ENCODE measurements around the gene DIAPH3.
A peak's percentile ranks its signal among the peaks of the same experiment; 100 is the strongest.

DIAPH3 gene

DNA sequence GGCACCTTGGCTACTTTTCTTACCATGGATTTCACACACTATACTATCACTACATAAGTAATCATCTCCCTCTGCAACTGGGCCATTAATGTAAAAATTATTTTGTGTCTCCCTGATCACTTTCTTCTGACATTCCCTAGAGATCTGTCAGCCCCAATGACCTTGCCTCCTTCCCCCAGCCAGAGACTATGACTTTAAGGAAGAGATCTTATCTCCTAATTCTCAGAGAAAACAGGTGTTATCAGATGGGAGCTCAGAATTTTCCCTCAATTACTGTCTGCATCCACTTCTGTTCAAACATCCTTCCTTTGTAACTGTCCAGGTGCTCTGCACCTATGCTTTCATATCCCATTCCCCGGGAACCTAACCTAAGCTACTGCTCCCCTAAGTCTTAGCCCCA is 397.5 kb downstream of the DIAPH3 start:
- no peak for DNase-seq

DNA sequence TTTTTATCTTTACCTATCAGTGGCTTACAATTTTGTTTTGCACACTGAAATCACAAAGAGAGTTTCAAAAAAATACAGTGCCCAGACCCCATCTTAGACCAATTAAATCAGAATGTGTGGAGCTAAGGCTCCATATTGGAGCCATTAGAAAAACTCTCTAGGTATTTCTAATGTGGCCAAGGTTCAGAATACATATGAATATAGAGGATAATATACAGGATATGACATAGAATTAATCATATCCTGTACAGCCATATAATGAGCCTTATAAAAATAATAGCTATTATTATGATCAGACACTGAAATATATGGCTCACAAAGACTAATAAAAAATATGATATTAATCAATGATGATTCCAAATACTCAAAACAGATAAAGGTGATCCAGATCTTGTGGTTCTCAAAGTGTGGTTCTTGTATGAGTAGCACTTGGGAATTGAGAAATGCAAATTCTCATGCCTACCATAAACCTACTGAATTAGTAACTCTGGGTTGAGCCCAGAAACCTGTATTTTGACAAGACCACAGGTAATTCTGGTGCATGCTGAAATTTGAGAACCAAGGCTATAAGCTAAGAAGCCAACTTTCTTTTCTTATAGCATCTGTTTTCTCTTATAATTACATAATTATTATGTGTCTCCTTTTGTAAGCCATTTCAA is 408.0 kb downstream of the DIAPH3 start:
- DNase-seq: peak; percentile 46

DNA sequence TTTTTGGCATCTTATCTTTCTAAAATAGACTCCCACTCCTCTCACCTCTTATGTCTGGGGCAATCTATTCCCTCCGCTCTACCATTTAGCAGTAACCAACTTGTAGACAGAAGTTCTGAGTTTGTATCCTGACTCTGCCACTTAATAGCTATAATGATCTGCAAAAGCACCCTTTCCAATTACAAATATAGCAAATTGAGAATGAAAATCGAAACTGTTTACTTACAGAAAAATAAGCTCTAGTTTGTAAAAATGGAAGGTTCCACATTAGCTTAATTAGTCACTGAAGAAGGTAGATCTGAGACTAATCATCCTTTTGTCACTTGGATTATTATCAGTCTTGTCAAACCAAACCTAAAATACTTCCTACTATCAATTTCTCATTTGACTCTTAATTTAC is 409.3 kb downstream of the DIAPH3 start:
- no peak for DNase-seq

DNA sequence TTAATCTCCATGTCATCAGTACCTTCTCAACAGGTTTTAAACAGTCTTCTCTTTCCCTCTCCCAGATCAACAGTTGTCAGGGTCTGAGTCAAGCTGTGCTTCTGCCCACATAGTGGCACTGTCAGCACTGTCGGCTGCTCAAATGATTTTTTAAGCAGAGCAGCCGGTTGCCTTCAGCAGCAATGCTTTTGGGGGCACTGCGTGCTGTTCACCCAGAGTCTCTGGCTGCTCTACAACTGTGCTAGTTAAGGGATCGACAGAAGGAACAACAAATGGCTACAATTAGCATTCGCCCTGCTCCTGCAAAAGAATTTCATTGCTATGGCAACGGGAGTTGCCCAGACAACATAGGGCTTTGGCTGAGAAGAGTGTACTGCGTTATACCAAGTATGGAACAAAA is 412.9 kb downstream of the DIAPH3 start:
- peak; percentile 78 for DNase-seq

DNA sequence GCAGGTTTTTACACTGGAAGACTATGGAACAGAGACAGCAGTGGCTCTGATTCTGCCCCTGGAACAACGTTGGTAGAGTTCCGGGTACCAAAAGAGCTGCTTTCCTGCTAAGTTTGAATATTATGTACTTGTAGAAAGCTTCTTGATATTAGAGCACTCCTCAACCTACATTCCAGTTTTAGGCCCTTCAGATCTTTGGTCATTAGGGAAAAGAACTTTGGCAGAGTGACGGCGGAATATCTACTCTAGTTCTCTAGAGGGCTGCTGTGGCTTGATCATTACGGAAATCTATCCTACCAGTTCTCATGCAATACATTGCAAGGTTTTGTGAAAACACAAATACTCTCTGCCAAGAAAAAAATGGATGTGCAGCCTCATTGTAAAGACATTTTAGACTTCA is 415.7 kb downstream of the DIAPH3 start:
- DNase-seq: no peak

DNA sequence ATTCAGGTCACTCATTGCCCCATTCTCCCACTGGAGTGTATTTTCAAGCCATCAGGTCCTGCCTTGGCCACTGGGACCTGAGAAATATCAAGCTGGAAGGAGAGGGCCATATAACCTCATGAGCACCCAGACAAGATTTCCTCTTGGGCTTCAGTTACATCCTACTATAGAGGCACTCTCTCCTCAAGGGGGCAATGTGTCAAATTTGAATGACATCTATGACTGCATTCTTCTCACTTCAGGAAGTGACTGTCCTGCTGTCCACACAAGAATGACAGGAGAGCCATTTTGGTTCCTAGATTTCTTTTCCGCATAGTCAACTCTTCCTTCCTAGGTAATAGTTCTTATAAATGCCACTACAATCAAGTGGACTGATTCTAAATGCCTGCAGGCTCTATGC is 416.2 kb downstream of the DIAPH3 start:
- no peak for DNase-seq

DNA sequence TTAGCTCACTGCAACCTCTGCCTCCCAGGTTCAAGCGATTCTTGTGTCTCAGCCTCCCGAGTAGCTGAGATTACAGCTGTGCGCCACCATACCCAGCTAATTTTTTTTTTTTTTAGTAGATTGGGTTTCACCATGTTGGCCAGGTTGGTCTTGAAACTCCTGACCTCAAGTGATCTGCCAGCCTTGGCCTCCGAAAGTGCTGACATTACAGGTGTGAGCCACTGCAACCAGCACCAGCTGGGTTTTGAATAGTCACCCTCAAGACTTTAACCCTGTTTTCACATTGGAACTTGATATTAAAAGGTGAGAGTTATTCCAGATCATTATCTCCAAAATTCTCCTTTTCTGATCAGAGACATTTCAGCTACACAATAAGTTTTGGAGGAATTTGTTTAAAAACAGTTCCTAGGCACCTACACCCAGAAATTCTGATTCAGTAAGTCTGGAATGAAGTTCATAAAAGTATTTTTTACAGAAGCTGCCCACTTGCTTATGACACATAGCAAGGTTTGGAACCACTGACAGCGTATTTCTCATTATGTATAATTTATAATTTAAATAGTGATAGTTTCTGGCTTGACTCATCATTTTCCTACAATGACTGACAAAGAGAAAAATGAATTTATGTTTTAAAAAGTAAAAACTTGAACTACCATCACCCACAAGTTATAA is 417.3 kb downstream of the DIAPH3 start:
- DNase-seq: peak; percentile 79

DNA sequence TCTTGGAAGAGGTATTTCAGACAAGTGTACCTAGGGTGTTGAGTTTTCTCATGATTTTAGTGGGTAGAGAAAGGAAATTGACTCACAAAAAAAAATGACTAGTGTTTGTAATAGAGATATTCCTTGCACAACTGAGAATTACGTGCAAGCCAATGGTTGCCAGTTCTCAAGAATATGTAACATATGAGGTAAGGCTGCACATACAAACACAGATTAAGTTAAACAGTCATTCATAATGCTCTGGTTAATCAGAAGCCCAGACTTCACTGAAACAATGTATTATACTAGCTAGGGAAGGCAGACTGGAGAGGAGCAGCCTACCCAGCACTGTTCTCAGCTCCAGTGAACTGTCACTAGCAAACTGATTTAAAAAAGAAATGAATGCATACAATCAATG is 418.3 kb downstream of the DIAPH3 start:
- peak; percentile 58 for DNase-seq

DNA sequence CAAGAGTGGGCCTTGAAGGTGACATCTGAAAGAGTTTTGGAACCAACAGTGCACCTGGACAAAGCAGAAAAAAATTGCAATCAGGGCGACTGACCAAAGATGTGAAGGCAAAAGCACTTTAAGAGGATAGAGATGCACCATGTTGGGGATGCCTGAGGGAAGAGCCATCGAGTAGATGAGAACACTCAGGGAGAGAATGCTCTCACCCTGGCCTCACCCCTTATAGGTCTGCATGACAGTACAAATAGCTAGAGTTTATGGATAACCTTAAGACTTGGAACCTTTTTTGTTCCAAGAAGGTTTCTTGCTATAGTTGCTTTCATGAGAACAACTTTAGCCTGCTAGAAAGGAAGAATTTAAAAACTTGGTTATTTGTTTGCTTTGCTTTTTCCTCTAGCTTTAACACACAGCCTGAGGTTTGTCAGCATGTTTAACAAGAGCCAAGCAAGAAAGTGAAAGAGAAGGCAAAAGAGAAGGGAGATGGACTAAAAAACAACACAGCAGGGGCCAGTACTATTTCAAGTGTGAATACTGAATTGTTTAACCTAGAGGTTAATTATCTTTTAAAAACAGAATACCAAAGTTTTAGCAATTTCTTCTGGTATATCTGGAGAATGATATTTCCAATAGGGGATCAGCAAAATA is 418.9 kb downstream of the DIAPH3 start:
- DNase-seq: no peak

DNA sequence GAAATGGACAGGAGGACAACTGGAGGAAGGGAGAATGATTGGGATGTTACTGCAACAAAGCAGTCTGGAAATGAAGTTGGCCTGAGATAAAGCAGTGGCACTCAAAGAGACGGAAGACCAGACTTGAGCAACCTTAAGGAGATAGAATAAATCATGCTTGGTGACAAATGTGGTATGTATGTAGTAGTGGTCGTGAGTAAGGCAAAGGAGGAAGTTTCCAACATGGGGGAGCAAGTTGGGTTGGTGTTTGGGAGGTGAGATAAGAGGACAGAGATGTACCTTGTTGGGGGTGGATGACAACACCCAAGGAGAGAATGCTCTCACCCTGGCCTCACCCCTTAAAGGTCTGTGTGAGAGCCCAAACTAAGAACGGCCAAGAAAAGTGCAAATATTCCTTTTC is 420.5 kb downstream of the DIAPH3 start:
- peak; percentile 37 for DNase-seq

DNA sequence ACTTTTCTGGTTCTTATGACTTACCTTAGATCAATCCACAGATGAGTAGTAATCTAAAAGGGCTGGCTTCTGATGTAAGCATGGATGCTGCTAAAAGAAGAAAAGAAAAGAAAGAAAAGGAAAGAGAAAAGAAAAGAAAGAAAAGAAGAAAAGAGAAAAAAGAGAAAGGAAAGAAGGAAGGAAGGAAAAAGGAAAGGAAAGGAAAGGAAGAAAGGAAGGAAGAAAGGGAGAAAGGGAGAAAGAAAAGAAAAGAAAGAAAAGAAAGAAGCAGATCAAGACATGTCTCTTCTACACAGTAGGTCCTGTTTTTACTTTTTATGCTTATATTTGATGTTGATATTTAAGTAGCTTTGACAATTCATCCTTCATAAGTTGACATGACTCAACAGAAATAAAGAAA is 421.3 kb downstream of the DIAPH3 start:
- DNase-seq: no peak

DNA sequence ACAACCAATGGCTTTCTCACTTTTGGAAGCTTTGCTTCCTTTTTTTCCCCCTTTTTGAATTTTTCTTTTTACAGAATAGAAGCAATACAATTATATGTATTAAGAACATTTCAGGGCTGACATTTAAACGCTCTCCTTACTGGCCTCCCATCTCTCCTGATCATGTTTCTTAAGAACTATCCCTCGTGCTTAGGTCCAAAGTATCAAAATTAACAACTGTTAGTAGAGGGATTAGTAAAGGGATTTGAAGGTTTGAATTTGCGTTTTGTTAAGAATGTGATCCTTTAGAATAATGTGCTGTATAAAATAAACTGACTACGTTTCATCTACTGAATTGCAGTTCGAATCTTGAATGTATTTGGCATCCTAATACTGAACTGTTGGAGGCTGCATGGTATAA is 424.8 kb downstream of the DIAPH3 start:
- DNase-seq: no peak

DNA sequence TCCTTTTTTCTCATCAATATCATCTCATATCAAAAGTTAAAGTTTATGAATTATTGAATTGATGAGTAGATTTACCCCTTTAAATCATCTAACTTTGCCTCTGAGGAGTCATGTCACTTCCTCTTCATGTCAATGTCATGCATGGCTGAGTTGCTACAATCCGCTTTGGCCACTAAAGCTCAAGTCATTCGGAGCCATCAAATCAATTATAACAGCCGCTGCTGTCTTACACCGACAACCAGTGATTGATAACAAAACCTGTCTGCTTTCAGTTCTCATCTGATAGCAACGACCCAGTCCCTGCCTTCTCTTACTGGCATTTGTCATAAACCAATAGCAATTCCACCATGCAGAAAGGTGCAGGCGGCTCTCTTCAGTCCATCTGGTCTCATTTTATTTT is 429.3 kb downstream of the DIAPH3 start:
- no peak for DNase-seq

DNA sequence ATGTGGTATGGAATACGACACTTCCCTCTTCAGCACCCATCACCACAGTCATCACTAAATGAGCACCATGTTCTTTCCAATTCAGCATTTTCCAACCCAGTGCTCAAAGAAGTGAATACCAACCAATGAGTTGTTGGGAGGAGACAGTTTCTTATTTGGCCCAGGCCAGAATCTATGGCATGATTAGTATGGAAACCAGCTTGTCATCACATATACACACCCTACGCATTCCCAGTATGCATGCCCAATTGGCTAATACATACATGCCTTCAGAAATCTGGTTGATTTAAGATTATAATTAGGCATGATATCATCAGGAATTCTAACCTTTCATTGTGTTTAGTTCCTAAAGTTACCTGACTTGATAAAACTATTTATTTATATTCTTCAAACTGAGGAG is 430.0 kb downstream of the DIAPH3 start:
- DNase-seq: no peak

DNA sequence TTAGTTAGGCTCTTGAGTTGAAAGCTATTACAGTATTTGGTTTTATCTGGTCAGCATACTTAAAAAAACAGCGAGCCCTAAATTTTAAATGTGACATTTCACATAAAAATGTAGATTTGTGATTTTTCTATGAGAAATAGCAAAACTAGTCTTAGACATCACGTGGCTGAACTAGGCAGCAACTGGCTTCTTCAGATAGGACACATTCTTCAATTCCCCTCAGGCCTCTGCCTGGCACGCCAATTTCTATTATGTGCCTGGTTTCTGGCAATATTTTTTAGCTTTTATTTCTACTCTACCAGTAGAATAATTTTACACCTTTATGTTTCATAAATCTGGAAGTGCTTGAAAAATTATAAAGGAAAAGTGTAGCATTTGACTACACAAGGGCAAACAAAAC is 433.7 kb downstream of the DIAPH3 start:
- DNase-seq: no peak

DNA sequence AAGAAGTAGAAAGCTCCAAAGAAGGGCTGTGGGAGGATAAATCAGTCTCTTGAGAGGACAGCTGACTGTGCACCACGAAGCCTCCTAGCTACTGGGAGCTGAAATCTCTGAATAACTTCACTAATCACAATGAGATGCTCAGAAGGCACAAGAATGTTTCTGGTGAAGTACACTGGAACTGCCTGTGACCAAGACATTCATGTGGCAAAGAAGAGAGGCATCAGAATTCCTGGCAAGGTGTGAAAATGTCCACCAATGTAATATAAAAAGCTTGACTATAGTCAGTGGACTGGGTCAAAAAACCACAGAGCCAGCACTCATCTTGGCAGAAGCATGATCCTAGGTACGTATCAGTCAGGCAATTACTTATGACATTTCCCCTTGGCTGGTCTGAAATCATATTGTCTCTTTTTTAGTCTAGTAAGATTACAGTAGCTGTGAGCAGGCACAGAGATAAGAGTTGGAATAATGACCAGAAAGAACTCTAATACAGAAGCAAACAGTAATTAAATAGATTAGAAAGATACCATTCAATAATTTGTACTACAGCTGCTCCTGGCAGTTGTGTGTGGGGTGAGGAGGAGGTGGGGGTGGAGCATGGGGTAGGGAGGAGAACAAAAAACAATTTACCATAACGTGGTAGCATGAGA is 434.7 kb downstream of the DIAPH3 start:
- DNase-seq: peak; percentile 11

DNA sequence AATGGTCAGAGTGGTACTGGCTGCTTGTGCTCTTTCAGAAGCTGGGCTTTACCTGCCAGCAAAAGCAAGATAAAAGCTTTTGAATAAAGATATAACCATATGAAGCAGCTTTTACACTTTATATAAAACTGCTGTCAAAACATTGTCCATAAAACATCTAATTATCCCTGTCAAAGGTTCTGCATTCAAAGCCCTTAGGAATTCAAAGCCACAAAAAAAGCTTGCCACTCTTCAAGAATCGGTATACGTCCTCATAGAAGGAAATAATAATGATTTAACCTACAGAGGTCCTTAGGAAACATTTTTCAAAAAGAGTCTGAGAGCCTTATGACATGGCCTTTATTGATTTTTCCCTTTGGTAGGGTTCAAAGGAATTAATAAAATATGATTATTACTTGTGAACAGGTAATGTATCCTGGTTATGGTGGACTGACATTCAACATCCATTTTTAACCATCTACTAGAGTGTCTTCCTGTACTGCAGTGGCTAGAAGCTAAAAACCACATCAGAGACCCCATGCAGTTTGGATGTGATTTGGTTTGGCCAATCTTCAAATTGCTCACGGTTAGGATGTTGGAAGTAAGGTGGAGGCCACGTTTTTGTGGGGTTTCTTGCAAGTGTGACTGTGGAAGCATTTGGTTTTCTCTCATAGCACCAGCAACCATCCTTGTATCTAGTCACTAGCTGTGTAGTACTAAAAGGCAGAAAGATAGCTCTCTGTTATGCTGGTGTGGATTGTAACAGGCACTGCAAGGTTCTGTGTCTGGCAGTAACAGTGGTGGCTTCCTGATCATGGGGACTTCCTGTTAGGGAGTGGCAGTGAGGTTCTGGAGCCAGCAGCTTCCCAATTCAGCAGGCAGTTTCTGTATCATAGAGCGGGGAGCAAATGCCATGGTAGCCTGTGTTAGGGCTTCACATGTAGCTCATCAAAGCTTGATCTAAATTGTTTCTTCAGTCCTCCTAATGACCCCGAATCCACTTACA is 441.5 kb downstream of the DIAPH3 start:
- no peak for DNase-seq

DNA sequence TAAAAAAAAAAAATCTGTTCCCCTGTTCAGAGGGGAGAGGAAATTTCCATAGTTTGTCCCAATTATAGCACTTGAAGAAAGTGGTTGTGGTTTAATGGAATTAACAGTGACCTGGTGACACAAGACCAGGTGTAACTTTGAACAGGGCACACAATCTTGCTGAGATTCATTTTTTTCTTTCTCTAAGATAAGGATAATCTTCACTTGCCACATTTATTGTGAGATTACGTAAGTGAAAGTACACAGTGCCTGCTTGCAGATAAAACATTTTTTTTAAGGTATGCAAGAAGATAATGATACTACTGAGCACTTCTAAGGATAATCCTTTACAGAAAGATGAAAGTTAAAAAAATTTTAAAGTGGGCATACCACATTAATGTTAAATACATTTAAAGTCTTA is 448.1 kb downstream of the DIAPH3 start:
- DNase-seq: no peak

DNA sequence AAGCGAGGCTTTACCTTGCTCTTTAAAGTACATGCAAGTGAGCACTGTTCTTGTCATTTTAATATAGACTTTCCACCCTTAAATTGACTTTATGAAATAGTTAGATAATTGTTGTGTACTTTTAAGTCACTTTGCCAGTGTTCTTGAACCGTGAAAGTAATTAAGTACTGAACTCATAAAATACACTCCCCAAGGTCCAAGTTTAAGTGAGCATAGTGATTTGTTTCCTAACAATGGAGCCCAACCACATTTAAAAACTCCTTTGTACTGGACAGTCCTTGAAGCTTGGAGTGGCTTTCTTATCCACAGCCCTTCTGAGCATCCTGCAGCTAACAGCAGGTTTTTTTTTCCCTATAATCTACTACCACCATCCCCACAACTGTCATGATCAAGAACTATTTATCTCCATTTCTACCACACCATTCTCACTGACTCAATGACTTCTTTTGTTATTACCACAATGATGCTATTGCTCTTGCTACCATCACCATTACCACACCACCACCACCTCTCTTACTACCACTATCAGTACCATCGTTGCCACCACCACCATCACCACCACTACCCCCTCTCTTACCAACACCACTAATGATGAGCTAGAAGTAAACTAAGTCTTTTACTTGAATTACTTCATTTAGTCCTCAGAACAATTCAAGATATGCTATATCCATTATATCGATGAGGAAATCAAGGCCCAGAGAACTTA is 452.6 kb downstream of the DIAPH3 start:
- no peak for DNase-seq

DNA sequence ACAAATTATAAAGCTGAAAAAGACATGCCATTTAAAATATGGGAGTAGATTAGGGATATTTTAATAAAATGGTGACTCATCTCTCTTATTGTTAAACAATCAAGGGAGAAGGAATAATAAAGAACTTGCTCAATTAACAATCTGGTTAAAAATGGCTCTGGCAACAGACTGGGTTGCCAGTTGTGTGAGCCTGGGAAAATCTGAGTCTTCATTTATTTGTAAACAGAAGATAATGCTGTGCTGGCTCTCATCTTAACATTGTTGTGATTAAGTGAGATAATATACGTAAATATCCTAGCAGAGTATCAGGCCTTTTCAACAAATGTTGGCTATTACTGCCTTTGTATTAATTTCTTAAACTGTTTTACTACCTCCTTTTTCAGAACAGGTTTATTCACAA is 453.3 kb downstream of the DIAPH3 start:
- DNase-seq: no peak

DNA sequence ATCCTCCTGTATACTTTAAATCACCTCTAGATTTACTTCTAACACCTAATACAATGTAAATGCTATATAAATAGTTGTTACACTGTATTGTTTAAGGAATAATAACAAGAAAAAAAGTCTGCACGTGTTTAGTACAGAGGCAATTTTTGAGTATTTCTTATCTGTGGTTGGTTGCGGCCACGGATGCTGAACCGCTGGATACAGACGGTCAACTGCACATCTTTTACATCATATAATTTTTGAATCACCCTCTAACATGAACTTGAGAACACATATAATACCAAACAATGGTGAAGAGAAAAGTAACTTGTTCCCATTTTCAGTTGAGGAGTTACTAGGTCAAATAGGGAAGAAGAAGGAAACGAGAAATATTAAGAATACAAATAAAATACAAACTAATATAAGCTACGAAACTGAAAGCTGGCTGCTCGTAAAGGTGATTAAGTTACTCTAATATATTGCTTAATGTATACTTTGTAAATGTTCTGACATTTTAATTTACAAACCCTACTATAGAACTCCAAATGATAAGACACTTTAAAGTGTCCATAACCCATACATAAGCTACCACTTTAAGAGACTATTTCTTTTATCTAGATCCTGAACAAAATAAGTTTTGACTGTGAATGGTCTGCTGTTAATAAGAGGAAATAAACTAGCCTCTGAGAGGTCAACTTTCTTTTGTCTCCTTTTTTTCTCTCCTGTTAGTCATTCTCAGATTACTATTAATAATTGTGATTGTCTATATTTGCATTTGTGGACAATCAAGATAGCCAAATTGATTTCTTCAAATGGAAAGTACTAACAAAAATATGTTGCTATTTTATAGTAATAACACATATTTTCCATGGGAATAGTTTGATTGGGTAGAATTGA is 457.4 kb downstream of the DIAPH3 start:
- DNase-seq: no peak
